H1 (cell line): ENCODE results near the gene AMHR2.

Experiments used
- BRCA1 ChIP-seq: IDR thresholded peaks from 2 replicates; pipeline ENCODE4 v1.6.1; 2012; ENCODE audit warnings: low read depth, low read length, improper control_type of control experiment
- CHD2 ChIP-seq: IDR thresholded peaks from 2 replicates; pipeline ENCODE4 v1.6.1; 2012; ENCODE audit warnings: low read length, improper control_type of control experiment
- CTCF ChIP-seq, 3 experiments: IDR thresholded peaks; 1 replicate in 2 of 3; 2 replicates in 1 of 3; pipeline versions ENCODE4 v1.5.1 to v1.6.1; 2011; ENCODE audit warnings: low read length in 3 of 3, mild to moderate bottlenecking in 3 of 3, inconsistent platforms in 2 of 3, low read depth in 1 of 3, moderate library complexity in 1 of 3; ENCODE audit not compliant: insufficient read depth in 1 of 3; ENCODE audit errors: control extremely low read depth in 1 of 3
- MAX ChIP-seq: IDR thresholded peaks from 2 replicates; pipeline ENCODE4 v1.6.1; 2012; ENCODE audit warnings: inconsistent platforms
- NRF1 ChIP-seq: IDR thresholded peaks from 2 replicates; pipeline ENCODE4 v1.6.1; 2011; ENCODE audit warnings: mild to moderate bottlenecking, low read depth, low read length, improper control_type of control experiment
- POLR2A ChIP-seq, 2 experiments: IDR thresholded peaks; 1 replicate in 1 of 2; 2 replicates in 1 of 2; pipeline ENCODE4 v1.6.1; 2011; ENCODE audit warnings: low read depth in 2 of 2, low read length in 2 of 2, mild to moderate bottlenecking in 2 of 2; ENCODE audit errors: control extremely low read depth in 1 of 2
- ZNF274 ChIP-seq: IDR thresholded peaks from 2 replicates; pipeline ENCODE4 v1.7.0; 2012; ENCODE audit warnings: low read length, borderline replicate concordance; ENCODE audit errors: extremely low read depth
- TF ChIP-seq, protein P1 (sequence below): IDR thresholded peaks from 2 replicates; pipeline ENCODE4 v1.6.1; 2011; ENCODE audit warnings: low read length, improper control_type of control experiment

GRCh38 chr12:53424626-53425514 is 1.2 kb downstream of the AMHR2 start:
- TF ChIP-seq NRF1 (no peak), CHD2 (no peak), CTCF (IDR thresholded peaks at IDR 0.05; ENCODE audit: control extremely low read depth in 1 of 3, insufficient read depth in 1 of 3, low read depth in 1 of 3, low read length in 3 of 3) (no peak), POLR2A (IDR thresholded peaks at IDR 0.05; ENCODE audit: control extremely low read depth in 1 of 2, low read depth in 2 of 2, low read length in 2 of 2) (no peak), ZNF274 (no peak), MAX (no peak), BRCA1 (no peak)
- TF ChIP-seq, protein P1, sequence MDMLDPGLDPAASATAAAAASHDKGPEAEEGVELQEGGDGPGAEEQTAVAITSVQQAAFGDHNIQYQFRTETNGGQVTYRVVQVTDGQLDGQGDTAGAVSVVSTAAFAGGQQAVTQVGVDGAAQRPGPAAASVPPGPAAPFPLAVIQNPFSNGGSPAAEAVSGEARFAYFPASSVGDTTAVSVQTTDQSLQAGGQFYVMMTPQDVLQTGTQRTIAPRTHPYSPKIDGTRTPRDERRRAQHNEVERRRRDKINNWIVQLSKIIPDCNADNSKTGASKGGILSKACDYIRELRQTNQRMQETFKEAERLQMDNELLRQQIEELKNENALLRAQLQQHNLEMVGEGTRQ = no peak
